Prostate gland (tissue), 2 donors: ENCODE measurements around the gene ADM.

Experiments
- POLR2A ChIP-seq: fragments of 450-650 bp; IDR thresholded peaks from one replicate; pipeline ENCODE4 v1.6.1; 2016; ENCODE audit warnings: antibody characterized with exemption, mild to moderate bottlenecking
- POLR2AphosphoS5 ChIP-seq: sonication (generic); formaldehyde crosslinking; IDR thresholded peaks from one replicate; pipeline ENCODE4 v1.6.1; 2017; ENCODE audit warnings: antibody characterized with exemption
- TF ChIP-seq, protein P1 (sequence below), 4 experiments: fragments of 200-600 bp in 2 of 4; fragments of 450-650 bp in 2 of 4; sonication (generic) in 2 of 4; IDR thresholded peaks; 1 replicate in 3 of 4; 2 replicates in 1 of 4; pipeline ENCODE4 v1.5.1; 2016 to 2019; ENCODE audit warnings: antibody characterized with exemption in 4 of 4, mild to moderate bottlenecking in 2 of 4, moderate library complexity in 2 of 4

DNA sequence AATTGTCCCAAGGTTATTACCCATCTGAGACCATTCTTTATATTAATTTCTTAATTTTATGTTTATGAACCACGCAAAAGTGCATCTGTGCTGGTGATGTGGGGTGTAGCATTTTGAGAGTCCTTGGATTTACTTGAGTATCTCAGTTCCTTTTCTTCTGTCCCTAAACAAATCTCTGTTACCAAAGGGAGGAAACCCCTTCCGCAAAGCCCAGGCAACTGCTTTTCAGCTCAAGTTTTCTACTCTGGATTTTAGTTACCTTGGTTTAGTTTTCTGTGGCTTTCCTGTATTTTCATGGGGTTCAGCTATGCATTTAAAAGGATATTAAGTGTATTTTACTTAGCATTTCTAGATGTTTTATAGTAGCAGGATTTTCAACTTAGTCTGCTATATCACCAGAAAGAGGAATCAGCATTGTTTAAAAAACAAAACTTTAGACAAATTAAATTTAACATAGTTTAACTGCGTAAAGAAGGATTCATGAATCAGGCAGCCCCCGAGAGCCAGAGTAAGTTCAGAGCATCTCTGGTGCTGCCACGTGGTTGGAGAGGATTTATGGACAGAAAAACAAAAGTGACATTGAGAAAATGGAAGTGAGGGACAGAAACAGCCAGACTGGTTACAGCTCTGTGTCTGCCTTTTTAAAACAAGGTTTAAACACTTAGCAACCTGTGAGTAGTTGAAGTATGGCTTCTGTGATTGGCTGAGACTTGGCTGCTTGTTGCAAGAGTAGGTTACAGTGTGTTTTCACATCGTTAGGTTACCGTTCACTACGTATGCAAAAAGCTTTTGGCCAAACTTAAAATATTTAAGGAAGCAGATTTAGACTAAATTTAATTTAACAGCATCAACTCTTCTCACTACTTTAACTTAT is 9.6 kb downstream of the ADM start:
- TF ChIP-seq, protein P1, sequence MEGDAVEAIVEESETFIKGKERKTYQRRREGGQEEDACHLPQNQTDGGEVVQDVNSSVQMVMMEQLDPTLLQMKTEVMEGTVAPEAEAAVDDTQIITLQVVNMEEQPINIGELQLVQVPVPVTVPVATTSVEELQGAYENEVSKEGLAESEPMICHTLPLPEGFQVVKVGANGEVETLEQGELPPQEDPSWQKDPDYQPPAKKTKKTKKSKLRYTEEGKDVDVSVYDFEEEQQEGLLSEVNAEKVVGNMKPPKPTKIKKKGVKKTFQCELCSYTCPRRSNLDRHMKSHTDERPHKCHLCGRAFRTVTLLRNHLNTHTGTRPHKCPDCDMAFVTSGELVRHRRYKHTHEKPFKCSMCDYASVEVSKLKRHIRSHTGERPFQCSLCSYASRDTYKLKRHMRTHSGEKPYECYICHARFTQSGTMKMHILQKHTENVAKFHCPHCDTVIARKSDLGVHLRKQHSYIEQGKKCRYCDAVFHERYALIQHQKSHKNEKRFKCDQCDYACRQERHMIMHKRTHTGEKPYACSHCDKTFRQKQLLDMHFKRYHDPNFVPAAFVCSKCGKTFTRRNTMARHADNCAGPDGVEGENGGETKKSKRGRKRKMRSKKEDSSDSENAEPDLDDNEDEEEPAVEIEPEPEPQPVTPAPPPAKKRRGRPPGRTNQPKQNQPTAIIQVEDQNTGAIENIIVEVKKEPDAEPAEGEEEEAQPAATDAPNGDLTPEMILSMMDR (IDR thresholded peaks at IDR 0.05) = no peak
- no peak for TF ChIP-seq POLR2A
- TF ChIP-seq POLR2AphosphoS5 = no peak
